ENCODE measurements around the gene TSKS. TPM values are rescaled to one million over a fixed set of nuclear protein-coding genes. Genes with fewer than 3 reads are reported as not detected.

TSKS gene
- total and polyA plus RNA-seq, 3 donors from 2014 or later, result 65.3 to 137 (median 101) TPM

DNA sequence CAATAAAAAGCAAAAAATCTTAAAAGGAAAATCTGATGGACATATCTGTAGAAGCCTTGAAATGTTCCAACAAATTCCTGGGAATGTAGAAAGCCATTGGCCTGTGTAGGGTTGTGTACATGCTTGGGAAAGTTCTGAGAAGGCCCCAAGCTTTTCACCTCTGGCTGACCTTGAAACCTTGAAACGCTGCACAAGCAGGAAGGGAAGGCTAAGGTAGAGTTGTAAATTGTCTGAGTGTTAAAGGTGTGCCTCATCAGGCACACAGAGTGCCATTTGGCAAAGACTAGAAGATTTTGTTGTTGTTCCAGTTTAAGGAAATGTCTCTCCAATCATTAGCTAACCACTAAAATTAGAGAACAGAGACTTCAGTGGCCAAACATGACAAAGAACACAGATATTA lies 10.4 kb downstream of the TSKS start:
- intact Hi-C loops (cut with DNase I; ENCODE audit: low total_unique reads), result no loop called here
- peaks cover 7% of the 10 kb centered on the region for H3K4me1 ChIP-seq
- H3K4me3 ChIP-seq, result no peak overlapping the region
- H3K27ac ChIP-seq, result no peak overlapping the region
- DNase-seq, result no peak
- WGBS, 2 donors, result 54% methylated on average over 1 of the region's 1 CpG
- TF ChIP-seq, protein P1, sequence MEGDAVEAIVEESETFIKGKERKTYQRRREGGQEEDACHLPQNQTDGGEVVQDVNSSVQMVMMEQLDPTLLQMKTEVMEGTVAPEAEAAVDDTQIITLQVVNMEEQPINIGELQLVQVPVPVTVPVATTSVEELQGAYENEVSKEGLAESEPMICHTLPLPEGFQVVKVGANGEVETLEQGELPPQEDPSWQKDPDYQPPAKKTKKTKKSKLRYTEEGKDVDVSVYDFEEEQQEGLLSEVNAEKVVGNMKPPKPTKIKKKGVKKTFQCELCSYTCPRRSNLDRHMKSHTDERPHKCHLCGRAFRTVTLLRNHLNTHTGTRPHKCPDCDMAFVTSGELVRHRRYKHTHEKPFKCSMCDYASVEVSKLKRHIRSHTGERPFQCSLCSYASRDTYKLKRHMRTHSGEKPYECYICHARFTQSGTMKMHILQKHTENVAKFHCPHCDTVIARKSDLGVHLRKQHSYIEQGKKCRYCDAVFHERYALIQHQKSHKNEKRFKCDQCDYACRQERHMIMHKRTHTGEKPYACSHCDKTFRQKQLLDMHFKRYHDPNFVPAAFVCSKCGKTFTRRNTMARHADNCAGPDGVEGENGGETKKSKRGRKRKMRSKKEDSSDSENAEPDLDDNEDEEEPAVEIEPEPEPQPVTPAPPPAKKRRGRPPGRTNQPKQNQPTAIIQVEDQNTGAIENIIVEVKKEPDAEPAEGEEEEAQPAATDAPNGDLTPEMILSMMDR (IDR thresholded peaks at IDR 0.05), result no peak
- no peak for TF ChIP-seq POLR2A (IDR thresholded peaks at IDR 0.05)
- H3K36me3 ChIP-seq (ENCODE audit: low read depth, missing control alignments), result no peaks in the 10 kb centered on the region
- no peaks in the 10 kb centered on the region for H3K9me3 ChIP-seq
- H3K27me3 ChIP-seq, result no peaks in the 10 kb centered on the region

DNA sequence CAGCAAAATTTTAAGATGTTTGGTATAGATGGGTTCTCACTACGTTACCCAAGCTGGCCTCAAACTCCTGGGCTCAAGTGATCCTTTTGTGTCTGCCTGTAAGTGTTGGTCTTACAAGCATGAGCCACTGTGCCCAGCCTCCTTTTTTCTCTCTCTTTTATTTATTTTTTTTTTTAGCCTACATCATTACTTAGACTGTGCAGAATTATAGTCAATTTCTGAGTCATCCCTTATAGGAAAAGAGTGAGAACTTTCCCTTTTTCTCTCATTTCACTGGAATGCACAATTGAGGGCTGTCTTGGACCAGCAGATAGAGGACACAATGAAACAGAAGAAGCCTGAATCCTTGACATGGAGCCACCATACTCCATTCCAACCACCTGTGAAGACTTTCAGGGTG lies 13.3 kb downstream of the TSKS start:
- no peaks in the 10 kb centered on the region for H3K9me3 ChIP-seq
- intact Hi-C loops (cut with DNase I; ENCODE audit: low total_unique reads), result no loop called here
- peaks cover 4% of the 10 kb centered on the region for H3K4me1 ChIP-seq
- H3K27me3 ChIP-seq, result no peaks in the 10 kb centered on the region
- no peak for DNase-seq
- TF ChIP-seq POLR2A (IDR thresholded peaks at IDR 0.05), result no peak
- TF ChIP-seq, protein P1 (IDR thresholded peaks at IDR 0.05), result no peak
- H3K36me3 ChIP-seq (ENCODE audit: low read depth, missing control alignments), result no peaks in the 10 kb centered on the region
- H3K27ac ChIP-seq, result no peak overlapping the region
- H3K4me3 ChIP-seq, result no peak overlapping the region
- 88 to 94% methylated on average over 1 of the region's 1 CpG for WGBS, 2 donors

DNA sequence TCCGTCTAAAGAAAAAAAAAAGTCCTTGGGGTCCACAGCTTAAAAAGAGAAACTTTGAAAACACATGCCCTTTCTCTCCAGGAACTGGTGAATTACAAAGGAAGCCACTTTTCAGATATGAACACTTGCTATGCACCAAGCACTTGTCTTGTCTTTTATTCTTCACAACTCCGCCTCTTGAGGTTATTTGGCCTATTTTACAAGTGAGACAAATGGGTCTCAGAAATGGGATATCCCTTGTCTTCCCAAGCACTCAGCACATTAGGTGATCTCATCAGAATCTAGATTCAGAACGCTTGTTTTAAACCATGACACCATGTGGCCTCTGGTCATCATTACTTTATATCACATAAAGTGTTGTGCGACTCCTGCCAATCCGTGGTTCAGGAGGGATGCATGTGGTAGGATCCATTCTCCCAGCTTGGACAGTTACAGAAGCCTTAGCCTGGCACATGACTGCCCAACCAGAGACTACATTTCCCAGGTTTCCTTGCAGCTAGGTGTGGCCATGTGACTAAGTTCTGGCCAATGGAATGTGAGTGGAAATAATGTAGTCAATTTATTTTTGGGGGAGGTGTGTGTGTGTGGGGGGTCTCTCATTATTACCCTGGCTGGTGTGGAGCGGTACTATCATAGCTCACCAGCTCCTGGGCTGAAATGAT lies 13.9 kb downstream of the TSKS start:
- H3K4me3 ChIP-seq, result no peak overlapping the region
- DNase-seq, result peak; percentile 43
- WGBS, 2 donors, result 82 to 88% methylated on average over 6 of the region's 6 CpGs
- no peaks in the 10 kb centered on the region for H3K9me3 ChIP-seq
- no peak for TF ChIP-seq POLR2A (IDR thresholded peaks at IDR 0.05)
- TF ChIP-seq, protein P1 (IDR thresholded peaks at IDR 0.05), result no peak
- H3K36me3 ChIP-seq (ENCODE audit: low read depth, missing control alignments), result no peaks in the 10 kb centered on the region
- H3K27me3 ChIP-seq, result no peaks in the 10 kb centered on the region
- peaks cover 4% of the 10 kb centered on the region for H3K4me1 ChIP-seq
- no peak overlapping the region for H3K27ac ChIP-seq
- intact Hi-C loops (cut with DNase I; ENCODE audit: low total_unique reads), result no loop called here

DNA sequence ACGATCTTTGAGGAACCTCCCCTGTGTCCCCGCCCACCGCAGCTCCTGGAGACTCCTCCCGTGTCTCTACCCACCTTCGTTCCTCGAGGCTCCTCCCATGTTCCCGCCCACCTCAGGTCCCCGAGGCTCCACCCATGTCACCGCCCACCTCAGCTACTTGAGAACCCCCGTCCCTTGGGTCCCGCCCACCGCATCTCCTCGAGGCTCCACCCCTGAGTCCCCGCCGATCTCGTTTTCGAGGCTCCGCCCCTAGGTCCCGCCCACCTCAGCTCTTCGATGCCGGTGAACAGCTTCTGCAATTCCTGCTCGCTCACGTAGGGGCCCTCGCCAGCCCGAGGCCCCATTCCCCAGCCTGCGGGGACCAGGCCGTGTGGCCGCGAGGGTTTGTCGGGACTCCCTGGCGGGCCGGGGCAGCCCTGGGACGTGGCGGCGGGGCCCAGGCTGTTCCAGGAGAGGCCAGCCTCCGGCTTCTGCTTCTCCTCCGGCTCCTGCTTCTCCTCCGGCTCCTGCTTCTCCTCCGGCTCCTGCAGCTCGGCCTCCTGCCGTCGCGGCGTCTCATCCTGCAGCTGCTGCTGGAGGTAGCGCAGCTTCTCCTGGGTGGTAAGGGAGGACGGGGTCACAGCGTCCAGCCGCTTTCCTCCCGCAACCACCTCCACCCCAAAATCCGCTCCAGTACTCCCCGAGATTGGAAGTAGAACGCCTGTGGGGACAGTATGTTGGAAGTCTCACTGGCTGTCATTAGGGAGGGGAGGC lies 16.7 kb downstream of the TSKS start:
- Histone ChIP-seq H3K4me3 (peak overlapping the region; percentile 33 to 53), H3K9me3 (no peaks in the 10 kb centered on the region), H3K27me3 (no peaks in the 10 kb centered on the region), H3K4me1 (peaks cover 1% of the 10 kb centered on the region), H3K36me3 (ENCODE audit: low read depth, missing control alignments) (no peaks in the 10 kb centered on the region), H3K27ac (no peak overlapping the region)
- no peak for TF ChIP-seq POLR2A (IDR thresholded peaks at IDR 0.05)
- TF ChIP-seq, protein P1 (IDR thresholded peaks at IDR 0.05), result no peak
- 20 to 54% methylated on average over 16 to 52 of the region's 52 CpGs for WGBS, 2 donors
- intact Hi-C loops (cut with DNase I; ENCODE audit: low total_unique reads), result no loop called here
- peak; percentile 86 for DNase-seq

Measured in testis (tissue), 3 donors.